Left lung (tissue), 10 donors: Measurements from ENCODE around the gene CAPN3. TPM values are rescaled to one million over a fixed set of nuclear protein-coding genes. Genes with fewer than 3 reads are reported as not detected.

Experiments
- ATAC-seq: fragments of 200-7000 bp; cut with Tn5 transposase; one replicate; pipeline ENCODE4 v1.9.1; 2020; ENCODE audit warnings: moderate library complexity
- DNase-seq, 4 donors: peaks; one replicate each; pipeline ENCODE4 v3.0.0-alpha.2; 2013 to 2020
- H3K27ac ChIP-seq, 2 donors: fragments of 200-600 bp; sonication (generic) in 1 of 2; one replicate each; pipeline versions ENCODE4 v1.5.0 to v1.8.0; 2020 to 2021
- H3K27me3 ChIP-seq, 2 donors: fragments of 200-600 bp; sonication (generic) in 1 of 2; one replicate each; pipeline versions ENCODE4 v1.5.0 to v1.8.0; 2020 to 2021
- H3K36me3 ChIP-seq, 2 donors: fragments of 200-600 bp; sonication (generic) in 1 of 2; one replicate each; pipeline versions ENCODE4 v1.5.0 to v1.8.0; 2020 to 2021
- H3K4me1 ChIP-seq, 2 donors: fragments of 200-600 bp; one replicate each; pipeline ENCODE4 v1.8.0; 2021
- H3K4me3 ChIP-seq, 2 donors: fragments of 200-600 bp; sonication (generic) in 1 of 2; one replicate each; pipeline versions ENCODE4 v1.5.0 to v1.8.0; 2020 to 2021; ENCODE audit warnings: mild to moderate bottlenecking in 1 of 2
- H3K9me3 ChIP-seq, 2 donors: fragments of 200-600 bp; sonication (generic) in 1 of 2; one replicate each; pipeline versions ENCODE4 v1.5.0 to v1.8.0; 2020 to 2021
- intact Hi-C, 2 donors: fragments of 100-400 bp; cut with DNase I; formaldehyde crosslinking; loops; one replicate each; pipeline versions ENCODE4 v1.11.2 to v1.14.2; 2022
- polyA plus RNA-seq, 6 donors: library from polyadenylated mRNA; unstranded; fragments of 120-200 nt; gene quantifications; one replicate each; pipeline ENCODE4 v1.2.1, GENCODE V29; 2013; ENCODE audit not compliant: insufficient read length in 6 of 6
- total RNA-seq, 2 donors: library from RNA; stranded (reverse); fragmentation: NEBNext Ultra II Directional; extraction: Animal tissue kit (Norgen Biotek cat#: 25700); gene quantifications; one replicate each; pipeline ENCODE4 v1.2.1, GENCODE V29; 2021
- TF ChIP-seq, protein P1 (sequence below), 2 donors: fragments of 200-600 bp; sonication (generic) in 1 of 2; IDR thresholded peaks; one replicate each; pipeline versions ENCODE4 v1.5.0 to v1.8.0; 2021; ENCODE audit warnings: antibody characterized with exemption in 2 of 2
- donor health status: DM: no; HTN: yes; CAD: no.
- donor health status: DM: no; HTN: no; CAD: no.

The CAPN3 gene
- total and polyA plus RNA-seq, 8 donors: 12.4 to 32.9 (median 17.4) TPM

DNA sequence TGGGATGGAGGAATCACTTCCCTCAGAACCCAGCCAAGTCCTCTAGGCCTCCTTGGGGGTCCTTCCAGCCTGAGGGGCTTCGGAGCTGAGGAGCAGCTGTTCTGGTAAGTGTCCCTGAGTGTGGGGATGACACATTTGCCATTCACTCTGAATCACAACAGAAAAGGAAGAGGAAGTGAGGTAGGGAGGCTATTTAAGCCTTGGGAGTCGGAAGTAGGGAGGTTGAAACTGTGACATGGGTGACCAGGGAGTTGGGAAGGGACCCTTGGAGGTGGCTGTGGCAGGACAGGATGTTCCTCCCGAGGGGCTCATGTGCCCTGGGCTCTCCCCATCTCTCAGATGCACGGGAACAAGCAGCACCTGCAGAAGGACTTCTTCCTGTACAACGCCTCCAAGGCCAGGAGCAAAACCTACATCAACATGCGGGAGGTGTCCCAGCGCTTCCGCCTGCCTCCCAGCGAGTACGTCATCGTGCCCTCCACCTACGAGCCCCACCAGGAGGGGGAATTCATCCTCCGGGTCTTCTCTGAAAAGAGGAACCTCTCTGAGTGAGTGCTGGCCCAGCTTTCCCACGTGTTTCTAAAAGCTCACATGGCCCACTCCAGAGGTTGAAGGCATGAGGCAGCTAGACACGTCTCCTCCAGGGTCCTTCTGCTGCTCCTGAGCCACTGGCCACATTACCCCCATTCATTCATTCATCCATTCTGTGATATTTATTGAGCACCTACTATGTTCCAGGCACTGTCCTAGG, 43.3 kb downstream of the CAPN3 start:
- ATAC-seq: no peak
- TF ChIP-seq, protein P1, sequence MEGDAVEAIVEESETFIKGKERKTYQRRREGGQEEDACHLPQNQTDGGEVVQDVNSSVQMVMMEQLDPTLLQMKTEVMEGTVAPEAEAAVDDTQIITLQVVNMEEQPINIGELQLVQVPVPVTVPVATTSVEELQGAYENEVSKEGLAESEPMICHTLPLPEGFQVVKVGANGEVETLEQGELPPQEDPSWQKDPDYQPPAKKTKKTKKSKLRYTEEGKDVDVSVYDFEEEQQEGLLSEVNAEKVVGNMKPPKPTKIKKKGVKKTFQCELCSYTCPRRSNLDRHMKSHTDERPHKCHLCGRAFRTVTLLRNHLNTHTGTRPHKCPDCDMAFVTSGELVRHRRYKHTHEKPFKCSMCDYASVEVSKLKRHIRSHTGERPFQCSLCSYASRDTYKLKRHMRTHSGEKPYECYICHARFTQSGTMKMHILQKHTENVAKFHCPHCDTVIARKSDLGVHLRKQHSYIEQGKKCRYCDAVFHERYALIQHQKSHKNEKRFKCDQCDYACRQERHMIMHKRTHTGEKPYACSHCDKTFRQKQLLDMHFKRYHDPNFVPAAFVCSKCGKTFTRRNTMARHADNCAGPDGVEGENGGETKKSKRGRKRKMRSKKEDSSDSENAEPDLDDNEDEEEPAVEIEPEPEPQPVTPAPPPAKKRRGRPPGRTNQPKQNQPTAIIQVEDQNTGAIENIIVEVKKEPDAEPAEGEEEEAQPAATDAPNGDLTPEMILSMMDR (IDR thresholded peaks at IDR 0.05): no peak
- H3K4me1 ChIP-seq: no peaks in the 10 kb centered on the region
- H3K4me3 ChIP-seq: no peak overlapping the region
- no peak for DNase-seq
- peaks cover 0 to 79% of the 10 kb centered on the region in 2 donors for H3K36me3 ChIP-seq
- no peaks in the 10 kb centered on the region for H3K27me3 ChIP-seq
- H3K27ac ChIP-seq: no peak overlapping the region
- intact Hi-C loops: no loop called here
- H3K9me3 ChIP-seq: no peaks in the 10 kb centered on the region

GRCh38 chr15:42403389-42403788, 44.1 kb downstream of the CAPN3 start:
- no peaks in the 10 kb centered on the region for H3K4me1 ChIP-seq
- ATAC-seq: no peak
- H3K9me3 ChIP-seq: no peaks in the 10 kb centered on the region
- intact Hi-C loops: no loop called here
- H3K4me3 ChIP-seq: no peak overlapping the region
- TF ChIP-seq, protein P1 (IDR thresholded peaks at IDR 0.05): no peak
- H3K27ac ChIP-seq: no peak overlapping the region
- peaks cover 0 to 82% of the 10 kb centered on the region in 2 donors for H3K36me3 ChIP-seq
- no peak for DNase-seq
- H3K27me3 ChIP-seq: no peaks in the 10 kb centered on the region

DNA sequence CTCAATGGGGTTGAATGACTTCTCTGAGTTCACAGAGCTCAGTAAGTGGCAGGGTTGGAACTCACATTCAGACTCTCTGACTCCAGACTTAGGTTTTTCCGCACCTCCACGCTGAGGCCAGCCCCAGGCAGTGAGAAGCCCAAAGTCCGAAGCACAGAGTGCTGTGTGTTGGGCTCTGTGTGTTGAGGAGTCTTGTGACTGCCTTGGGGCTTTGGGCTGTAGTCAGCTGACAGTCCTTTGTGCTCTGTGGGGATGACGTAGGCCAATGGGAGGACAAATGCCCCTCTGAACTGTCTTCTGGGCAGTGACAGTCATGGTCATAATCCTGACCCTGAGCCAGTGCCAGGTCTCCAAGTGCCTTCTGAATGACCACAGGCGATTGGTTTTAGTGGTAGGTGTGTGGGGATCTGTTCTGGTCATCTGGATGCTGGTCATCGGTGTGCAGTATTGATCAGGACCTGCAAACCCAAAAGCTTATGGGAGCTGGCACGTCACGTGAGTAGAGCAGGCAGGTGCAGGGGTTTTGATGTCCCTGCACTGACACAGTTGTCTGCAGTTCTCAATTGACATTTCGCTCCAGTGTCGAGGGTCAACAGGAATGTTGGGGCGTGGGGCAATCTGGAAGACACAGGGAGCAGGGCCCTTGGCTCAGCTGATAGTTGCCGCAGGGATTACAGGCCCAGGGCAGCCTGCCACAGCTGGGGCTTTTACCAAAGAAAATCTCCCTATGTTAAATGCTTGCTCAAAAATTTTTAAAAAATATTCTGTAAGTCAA, 45.3 kb downstream of the CAPN3 start:
- TF ChIP-seq, protein P1 (IDR thresholded peaks at IDR 0.05): no peak
- intact Hi-C loops: no loop called here
- DNase-seq (no peak), ATAC-seq (no peak)
- Histone ChIP-seq H3K4me3 (no peak overlapping the region), H3K27me3 (no peaks in the 10 kb centered on the region), H3K27ac (no peak overlapping the region), H3K36me3 (peaks cover 0 to 83% of the 10 kb centered on the region in 2 donors), H3K4me1 (no peaks in the 10 kb centered on the region), H3K9me3 (no peaks in the 10 kb centered on the region)

- H3K4me3 ChIP-seq: no peak overlapping the region
- TF ChIP-seq, protein P1 (IDR thresholded peaks at IDR 0.05): no peak
- ATAC-seq: no peak
- H3K36me3 ChIP-seq: peaks cover 0 to 86% of the 10 kb centered on the region in 2 donors
- no peaks in the 10 kb centered on the region for H3K4me1 ChIP-seq
- H3K27me3 ChIP-seq: no peaks in the 10 kb centered on the region
- no peak overlapping the region for H3K27ac ChIP-seq
- intact Hi-C loops: no loop called here
- H3K9me3 ChIP-seq: no peaks in the 10 kb centered on the region
- DNase-seq: no peak
Observed at GRCh38 chr15:42405863-42406482, 46.7 kb downstream of the CAPN3 start.

DNA sequence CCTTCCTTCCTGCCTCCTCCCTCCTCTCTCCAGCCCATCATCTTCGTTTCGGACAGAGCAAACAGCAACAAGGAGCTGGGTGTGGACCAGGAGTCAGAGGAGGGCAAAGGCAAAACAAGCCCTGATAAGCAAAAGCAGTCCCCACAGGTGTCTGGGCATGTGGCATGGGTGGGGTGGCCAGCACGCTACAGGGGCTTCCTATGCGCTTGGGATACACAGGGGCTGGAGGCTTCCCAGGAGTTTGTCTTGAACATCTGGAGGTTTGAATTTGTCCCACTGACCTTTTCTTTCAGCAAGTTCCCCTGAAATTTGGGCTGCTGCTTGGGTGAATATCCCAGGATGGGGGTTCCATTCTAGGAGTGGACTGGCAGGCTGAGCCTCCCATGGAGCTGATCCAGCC, 48.9 kb downstream of the CAPN3 start:
- intact Hi-C loops: no loop called here
- H3K27me3 ChIP-seq: no peaks in the 10 kb centered on the region
- no peak overlapping the region for H3K27ac ChIP-seq
- no peaks in the 10 kb centered on the region for H3K4me1 ChIP-seq
- no peak overlapping the region for H3K4me3 ChIP-seq
- H3K9me3 ChIP-seq: no peaks in the 10 kb centered on the region
- H3K36me3 ChIP-seq: peaks cover 0 to 90% of the 10 kb centered on the region in 2 donors
- TF ChIP-seq, protein P1 (IDR thresholded peaks at IDR 0.05): no peak
- no peak for ATAC-seq
- no peak for DNase-seq
